Vagina (tissue), 2 donors: Measurements from ENCODE around the gene TMEM273.

ENCODE experiments used
- POLR2AphosphoS5 ChIP-seq, 2 donors: sonication (generic); formaldehyde crosslinking; IDR thresholded peaks; one replicate each; pipeline ENCODE4 v1.9.0; 2017; ENCODE audit warnings: antibody characterized with exemption in 2 of 2, mild to moderate bottlenecking in 2 of 2, low read depth in 1 of 2; ENCODE audit not compliant: insufficient read depth in 1 of 2
- TF ChIP-seq, protein P1 (sequence below), 3 experiments: fragments of 450-650 bp in 2 of 3; fragments of 200-600 bp in 1 of 3; sonication (generic) in 1 of 3; IDR thresholded peaks; one replicate each; pipeline ENCODE4 v1.5.1; 2017 to 2019; ENCODE audit warnings: antibody characterized with exemption in 3 of 3, mild to moderate bottlenecking in 2 of 3, moderate library complexity in 2 of 3

DNA sequence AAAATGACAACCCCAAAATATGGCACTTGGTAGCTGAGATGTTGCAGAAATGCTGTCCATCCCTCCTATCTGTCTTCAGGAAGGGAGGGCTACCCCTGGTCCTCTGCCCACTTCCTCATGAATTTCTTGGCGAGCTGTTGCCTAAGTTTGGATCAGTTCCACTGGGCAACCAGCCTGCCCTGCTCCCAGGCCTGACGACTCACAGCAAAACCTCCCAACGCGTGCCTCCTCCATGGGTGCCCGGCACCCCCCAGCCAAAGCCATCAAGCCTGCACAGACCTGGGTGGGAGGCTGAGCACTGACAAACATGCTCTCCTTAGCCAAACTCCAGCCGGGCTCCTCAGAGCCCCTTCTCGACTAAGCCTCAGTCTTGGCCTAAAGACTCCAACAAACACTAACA, 81.7 kb downstream of the TMEM273 start:
- TF ChIP-seq, protein P1, sequence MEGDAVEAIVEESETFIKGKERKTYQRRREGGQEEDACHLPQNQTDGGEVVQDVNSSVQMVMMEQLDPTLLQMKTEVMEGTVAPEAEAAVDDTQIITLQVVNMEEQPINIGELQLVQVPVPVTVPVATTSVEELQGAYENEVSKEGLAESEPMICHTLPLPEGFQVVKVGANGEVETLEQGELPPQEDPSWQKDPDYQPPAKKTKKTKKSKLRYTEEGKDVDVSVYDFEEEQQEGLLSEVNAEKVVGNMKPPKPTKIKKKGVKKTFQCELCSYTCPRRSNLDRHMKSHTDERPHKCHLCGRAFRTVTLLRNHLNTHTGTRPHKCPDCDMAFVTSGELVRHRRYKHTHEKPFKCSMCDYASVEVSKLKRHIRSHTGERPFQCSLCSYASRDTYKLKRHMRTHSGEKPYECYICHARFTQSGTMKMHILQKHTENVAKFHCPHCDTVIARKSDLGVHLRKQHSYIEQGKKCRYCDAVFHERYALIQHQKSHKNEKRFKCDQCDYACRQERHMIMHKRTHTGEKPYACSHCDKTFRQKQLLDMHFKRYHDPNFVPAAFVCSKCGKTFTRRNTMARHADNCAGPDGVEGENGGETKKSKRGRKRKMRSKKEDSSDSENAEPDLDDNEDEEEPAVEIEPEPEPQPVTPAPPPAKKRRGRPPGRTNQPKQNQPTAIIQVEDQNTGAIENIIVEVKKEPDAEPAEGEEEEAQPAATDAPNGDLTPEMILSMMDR (IDR thresholded peaks at IDR 0.05) = no peak
- TF ChIP-seq POLR2AphosphoS5 (IDR thresholded peaks at IDR 0.05; ENCODE audit: insufficient read depth in 1 of 2, low read depth in 1 of 2) = no peak
